GM19023 (cell line): ENCODE results near the gene PEX6.

Experiments used
- ATAC-seq: cut with Tn5 transposase; IDR thresholded peaks from one replicate; pipeline ENCODE4 v1.9.1; 2021; ENCODE audit warnings: mild to moderate bottlenecking, moderate library complexity; ENCODE audit not compliant: unreplicated experiment

PEX6 gene, protein sequence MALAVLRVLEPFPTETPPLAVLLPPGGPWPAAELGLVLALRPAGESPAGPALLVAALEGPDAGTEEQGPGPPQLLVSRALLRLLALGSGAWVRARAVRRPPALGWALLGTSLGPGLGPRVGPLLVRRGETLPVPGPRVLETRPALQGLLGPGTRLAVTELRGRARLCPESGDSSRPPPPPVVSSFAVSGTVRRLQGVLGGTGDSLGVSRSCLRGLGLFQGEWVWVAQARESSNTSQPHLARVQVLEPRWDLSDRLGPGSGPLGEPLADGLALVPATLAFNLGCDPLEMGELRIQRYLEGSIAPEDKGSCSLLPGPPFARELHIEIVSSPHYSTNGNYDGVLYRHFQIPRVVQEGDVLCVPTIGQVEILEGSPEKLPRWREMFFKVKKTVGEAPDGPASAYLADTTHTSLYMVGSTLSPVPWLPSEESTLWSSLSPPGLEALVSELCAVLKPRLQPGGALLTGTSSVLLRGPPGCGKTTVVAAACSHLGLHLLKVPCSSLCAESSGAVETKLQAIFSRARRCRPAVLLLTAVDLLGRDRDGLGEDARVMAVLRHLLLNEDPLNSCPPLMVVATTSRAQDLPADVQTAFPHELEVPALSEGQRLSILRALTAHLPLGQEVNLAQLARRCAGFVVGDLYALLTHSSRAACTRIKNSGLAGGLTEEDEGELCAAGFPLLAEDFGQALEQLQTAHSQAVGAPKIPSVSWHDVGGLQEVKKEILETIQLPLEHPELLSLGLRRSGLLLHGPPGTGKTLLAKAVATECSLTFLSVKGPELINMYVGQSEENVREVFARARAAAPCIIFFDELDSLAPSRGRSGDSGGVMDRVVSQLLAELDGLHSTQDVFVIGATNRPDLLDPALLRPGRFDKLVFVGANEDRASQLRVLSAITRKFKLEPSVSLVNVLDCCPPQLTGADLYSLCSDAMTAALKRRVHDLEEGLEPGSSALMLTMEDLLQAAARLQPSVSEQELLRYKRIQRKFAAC

DNA sequence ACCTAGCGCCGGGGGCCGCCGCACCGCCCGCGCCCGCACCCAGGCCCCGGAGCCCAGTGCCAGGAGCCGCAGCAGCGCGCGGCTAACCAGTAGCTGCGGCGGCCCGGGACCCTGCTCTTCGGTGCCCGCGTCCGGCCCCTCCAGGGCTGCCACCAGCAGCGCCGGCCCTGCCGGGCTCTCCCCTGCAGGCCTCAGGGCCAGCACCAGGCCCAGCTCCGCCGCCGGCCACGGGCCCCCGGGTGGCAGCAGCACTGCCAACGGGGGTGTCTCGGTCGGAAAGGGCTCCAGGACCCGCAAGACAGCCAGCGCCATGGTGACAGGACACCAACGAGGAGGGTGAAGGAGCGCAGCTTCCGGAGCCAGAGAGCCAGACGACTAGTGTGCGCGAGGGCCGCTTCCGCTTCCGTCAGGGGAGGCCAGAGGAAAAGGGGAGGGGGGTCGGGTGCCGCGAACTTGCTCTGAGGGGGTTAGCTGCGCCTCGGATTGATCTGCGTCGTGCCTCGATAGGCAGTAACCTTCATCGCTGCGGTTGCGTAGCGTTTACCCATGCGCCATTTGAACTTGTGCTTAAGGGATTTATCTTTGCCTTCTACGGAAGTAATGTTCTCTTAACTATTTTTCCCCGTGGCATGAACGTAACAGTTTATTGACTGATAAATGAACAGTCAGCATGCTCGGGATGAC lies at the start of gene PEX6:
TSS of gene PEX6 (minus strand) at position 343 of the 684 bp plus-strand sequence. CDS start at position 312, 31 bp downstream.
- peak; percentile 90 for ATAC-seq

DNA sequence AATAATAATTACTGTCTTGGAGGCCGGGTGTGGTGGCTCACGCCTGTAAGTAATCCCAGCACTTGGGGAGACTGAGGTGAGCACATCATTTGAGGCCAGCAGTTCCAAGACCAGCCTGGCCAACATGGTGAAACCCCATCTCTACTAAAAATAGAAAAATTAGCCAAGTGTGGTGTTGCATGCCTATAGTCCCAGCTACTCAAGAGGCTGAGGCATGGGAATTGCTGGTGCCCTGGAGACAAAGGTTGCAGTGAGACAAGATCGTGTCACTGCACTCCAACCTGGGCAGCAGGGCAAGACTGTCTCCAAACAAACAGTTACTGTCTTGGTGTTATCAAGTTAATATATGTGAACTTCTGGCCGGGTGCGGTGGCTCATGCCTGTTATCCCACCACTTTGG lies 47.4 kb upstream of the PEX6 start:
- ATAC-seq = no peak

- ATAC-seq = no peak
Observed at GRCh38 chr6:43024436-43024835, 45.5 kb upstream of the PEX6 start.

DNA sequence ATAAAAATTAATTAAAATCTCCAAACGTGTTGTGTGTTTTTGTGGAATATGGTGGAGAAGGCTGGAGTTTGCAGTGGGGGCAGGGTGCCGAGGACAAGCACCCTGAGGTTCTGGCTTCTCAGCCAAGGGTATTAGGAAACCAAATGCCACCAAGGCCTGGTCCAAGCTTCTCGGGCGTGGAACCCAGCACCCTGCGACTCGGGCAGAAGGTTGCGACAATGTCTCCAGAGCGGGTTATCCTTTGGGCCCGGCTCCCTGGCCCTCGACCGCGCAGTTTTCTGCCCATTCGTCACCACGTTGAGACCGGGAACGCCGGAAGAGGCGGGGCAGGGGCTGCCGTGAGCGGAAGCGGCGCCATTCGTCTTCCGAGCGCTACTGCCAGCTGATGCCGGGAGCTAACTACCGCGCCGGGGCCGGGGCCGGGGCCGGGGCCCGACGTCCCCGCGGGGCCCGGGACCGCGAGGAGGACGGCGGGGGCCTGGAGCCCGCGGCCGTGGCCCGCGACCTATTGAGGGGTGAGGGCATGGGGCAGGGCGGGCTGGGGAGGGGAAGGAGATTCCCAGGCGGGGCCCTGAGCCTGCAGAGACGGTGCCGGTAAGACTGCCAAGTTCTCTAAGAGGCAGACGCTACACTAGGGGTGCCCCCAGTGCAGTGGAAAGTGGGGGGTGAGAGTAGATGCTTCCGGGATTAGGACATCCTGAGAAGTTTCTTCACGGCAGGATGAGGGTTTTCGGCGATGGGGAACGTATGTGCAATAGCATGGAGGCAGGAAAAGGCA lies 42.5 kb upstream of the PEX6 start, which contains the start of gene RRP36:
TSS of gene RRP36 (plus strand) at position 354 of the 778 bp plus-strand sequence. CDS start at position 386, 32 bp downstream.
- ATAC-seq = peak; percentile 75

GRCh38 chr6:43020847-43021246 lies 41.9 kb upstream of the PEX6 start:
- ATAC-seq = no peak

GRCh38 chr6:43020052-43020705 lies 41.2 kb upstream of the PEX6 start:
- ATAC-seq = no peak

GRCh38 chr6:43019152-43019551 lies 40.2 kb upstream of the PEX6 start:
- ATAC-seq = no peak

DNA sequence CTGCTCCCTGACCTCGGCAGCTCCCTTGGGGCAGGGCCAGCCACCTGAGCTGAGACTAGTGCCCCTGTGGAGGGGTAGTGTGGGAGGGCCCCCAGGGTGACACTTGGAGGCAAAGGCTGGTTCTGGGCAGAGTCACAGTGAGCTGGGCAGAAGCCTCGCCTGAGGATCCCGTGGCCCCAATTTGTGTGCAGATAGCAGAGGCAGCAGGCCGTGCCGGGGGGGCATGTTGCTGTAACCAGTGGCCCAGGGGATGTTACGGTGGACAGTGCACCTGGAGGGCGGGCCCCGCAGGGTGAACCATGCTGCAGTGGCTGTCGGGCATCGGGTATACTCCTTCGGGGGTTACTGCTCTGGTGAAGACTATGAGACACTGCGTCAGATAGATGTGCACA lies 38.0 kb upstream of the PEX6 start:
- no peak for ATAC-seq

GRCh38 chr6:43016176-43016942 lies 37.4 kb upstream of the PEX6 start:
- ATAC-seq = no peak

GRCh38 chr6:43014434-43014909 lies 35.5 kb upstream of the PEX6 start:
- ATAC-seq = no peak

DNA sequence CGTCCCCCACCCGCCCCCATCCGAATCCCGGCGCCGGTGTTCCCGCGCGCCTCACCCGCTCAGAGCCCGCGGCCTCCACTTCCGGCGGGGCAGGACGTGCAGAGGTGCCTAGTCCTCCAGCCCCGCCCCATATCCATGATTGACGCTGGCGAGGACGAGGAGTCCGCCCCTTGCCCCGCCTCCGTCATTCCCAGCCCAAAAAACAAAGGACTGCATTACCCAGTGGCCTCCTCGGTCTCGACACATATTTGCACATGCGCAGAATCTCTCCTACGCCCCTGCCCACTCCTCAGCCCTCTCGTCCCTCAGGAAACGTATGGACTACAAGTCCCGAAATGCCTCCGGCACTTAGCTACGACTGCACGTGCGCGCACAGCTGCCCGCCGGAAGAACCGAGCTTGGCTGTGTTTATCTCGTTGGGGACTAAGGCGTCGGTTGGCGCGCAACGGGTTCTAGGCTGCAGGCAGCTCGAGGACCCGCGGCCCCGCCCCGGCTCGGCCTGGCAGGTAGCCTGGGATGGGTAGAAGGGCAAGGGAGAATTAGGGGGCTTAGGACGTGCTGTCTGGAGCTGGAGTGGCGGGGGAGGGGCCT lies 35.0 kb upstream of the PEX6 start, which contains the start of the genes KLHDC3 and MEA1:
TSS of gene KLHDC3 (plus strand) at position 407 of the 591 bp plus-strand sequence. CDS start 2,944 bp downstream, outside the sequence.
TSS of gene MEA1 (minus strand) at position 104 of the 591 bp plus-strand sequence. CDS start 133 bp downstream, outside the sequence.
- peak; percentile 94 for ATAC-seq

DNA sequence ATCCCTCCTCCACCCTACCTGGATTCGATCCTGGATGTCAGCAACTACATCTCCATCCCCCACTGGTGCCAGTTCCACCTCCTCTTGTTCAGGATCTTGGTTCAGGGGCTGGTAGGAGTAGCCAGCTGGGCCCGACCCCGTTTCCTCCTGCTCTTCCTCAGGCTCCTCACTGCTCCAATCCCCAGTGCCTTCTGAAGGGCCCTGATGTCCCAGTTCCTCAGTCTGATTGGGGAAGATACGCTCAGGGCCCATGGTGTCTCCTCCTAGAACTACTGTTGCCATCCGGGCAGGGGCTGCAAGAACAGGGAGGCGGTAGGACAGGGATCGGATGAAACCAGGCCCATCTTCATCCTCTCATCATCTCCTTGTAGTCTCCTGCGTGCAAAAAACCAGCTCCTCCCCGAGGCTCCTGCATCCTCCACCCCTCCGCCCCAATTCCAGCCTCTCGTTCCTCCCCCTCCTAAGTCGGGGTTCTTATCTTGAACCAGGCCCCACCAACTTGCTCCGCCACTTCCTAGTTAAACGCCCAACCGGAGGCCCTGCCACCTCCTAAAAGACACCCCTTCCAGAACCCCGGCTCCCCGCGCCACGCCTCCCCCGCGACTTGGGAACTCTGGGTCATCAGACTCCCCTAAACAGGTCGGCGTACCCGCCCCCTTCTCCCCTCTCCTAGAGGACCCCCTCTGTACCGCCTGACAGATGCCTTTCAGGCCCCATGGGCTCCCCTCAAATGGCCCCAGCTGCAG lies 34.3 kb upstream of the PEX6 start:
- no peak for ATAC-seq

- no peak for ATAC-seq
Observed at GRCh38 chr6:43012364-43012763, 33.4 kb upstream of the PEX6 start.

GRCh38 chr6:43011207-43011606 lies 32.2 kb upstream of the PEX6 start:
- no peak for ATAC-seq

DNA sequence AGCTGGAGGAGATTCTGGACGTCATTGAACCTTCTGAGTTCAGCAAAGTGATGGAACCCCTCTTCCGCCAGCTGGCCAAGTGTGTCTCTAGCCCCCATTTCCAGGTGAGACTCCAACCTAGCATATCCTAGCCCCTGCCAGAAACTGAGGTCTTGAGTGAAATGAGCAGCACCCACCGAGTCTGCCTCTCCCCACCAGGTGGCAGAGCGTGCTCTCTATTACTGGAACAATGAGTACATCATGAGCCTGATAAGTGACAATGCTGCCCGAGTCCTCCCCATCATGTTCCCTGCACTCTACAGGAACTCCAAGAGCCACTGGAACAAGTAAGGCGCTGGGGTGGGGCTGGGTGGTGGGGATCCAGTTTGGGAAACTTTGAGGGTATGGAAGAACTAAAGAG lies 30.1 kb upstream of the PEX6 start:
- ATAC-seq = no peak

- ATAC-seq = no peak
Observed at GRCh38 chr6:43007126-43007525, 28.1 kb upstream of the PEX6 start.

GRCh38 chr6:43006251-43006650 lies 27.3 kb upstream of the PEX6 start:
- no peak for ATAC-seq
